Measurements from ENCODE around the gene TFF1.

The TFF1 gene

DNA sequence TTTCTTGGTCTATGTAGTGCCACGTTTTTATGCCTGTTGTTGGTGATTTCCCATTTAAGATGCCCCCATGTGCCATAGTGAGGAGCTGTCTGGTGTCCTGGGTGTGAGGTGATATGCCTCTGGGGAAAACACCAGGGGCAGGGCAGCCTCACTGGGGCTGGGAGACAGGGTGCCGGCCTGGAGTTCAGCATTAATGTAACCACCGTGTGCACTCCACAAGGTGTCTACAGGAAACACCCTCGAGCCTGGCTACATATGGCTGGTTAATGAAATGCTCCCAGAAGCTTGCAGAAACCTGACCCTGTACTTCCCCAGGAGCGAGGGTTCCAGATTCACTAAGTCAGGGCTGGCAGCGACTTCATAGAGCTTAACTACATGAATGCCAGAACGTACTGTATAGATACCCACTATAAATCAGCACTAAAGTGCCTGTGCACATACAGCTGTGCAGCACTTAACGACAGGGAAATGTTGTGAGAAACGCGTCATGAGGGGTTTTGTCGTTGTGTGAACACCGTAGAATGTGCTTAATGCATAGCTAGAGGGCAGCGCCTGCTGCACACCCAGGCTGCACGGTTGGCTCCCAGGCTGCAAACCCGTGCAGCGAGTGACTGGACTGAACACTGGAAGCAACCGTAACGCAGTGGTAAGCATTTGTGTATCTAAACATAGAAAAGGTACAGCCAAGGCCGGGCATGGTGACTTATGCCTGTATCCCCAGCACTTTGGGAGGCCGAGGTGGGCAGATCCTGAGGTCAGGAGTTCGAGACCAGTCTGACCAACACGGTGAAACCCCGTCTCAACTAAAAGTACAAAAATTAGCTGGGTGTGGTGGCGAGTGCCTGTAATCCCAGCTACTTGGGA is 25.9 kb downstream of the TFF1 start:
- peak in 1 of 2 experiments; percentile 10 for DNase-seq

DNA sequence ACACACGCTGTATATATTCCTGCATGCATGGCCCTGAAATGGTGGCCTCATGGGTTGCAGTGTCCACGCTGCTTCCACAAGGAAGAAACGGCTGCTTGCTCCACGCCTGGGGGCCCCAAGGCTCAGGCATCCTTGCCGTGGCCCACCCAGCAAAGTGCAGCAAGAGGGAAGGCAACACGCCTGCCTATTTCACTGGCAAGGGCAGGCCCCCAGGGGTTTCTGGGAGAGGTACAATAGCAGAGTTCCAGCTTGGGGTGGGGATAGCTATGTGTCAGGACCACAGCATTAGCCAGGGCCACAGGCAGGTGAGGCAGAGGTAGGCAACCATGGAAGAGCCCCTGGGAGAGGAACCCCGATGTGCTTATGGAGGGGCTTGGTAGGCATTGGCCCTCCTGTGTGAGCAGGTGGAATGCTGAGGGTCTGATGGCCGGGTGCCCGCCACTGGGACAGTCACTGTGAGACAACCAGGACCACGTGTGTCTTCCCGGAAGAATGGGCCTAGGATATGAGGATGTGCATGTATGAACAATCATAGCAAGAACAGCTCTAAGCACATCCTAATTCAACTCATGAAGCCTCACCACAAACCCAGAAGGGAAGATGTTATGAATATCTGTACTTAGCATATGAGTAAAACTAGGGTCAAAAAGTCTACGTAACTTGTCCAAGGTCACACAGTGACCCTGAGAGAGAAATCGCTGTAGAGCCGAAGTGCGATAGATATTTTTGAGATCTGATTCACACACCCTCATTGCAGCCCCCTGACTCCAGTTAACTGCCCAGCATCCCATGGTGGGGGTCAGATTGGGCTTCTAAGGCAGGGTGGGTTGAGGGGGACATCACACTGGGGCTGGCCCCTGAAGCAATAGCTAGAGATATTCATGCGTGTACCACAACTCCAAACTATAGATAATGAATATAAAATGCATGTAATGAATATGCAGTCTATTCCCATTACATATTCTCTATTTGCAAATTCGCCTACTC is 27.3 kb downstream of the TFF1 start:
- no peak for DNase-seq

DNA sequence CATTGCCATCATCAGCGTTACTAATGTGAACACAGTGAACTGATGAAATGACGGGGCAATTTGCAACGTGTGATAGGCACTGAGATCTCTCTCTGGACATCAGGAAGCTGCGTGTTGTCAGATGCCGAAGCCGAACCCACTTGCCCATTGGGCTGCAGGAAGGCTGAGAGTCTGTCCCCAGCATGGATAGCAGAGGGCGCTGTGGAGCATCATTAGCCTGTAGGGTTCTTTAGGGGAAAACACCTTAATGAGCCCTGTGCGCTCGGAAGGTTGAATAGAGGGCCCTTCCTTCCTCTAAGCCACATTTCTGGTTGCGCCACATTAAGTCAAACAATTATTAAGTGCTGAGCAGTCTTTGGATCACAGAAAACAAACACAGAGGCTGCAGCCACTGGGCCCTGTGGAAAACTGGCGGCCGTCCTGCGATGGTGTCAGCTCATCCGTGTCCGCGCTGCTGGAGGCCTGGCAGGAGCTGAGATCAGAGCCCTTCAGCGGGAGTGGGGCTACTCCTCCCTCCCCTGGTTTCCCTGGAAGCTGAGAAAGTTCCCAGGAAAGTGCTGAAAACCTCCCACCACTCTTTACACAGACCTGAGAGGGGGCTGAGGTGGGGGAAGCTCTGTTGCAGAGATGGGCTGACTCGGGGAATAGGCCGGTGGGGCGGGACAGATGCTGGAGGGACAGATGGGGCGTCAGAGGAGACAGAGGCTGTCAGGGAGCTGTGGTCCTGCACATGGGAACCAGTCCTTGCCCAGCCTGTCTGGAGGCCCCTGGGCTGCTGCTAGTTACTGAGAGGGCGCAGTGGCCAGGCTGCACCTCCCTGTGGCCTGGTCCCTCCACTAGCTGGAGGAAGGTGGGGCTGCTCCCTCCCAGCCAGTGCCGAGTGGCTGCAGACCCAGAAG is 28.3 kb downstream of the TFF1 start:
- DNase-seq, result peak; percentile 85 to 91

DNA sequence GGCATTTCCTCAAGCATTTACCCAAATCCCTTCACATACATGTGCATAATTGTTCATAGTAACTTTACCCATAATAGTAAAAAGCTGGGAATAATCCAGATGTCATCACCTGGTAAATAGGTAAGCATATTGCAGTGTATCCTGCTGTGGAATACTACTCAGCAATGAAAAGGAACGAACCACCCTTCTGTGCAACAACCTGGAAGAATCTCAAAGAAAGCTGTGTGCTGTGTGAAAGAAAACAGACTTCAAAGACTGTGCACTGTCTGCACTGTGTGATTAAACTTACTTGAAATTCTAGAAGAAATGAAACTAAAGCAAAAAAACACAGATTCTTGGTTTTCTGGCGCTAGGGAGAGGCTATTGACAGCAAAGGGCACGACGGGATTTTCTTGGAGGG is 29.1 kb downstream of the TFF1 start:
- no peak for DNase-seq

DNA sequence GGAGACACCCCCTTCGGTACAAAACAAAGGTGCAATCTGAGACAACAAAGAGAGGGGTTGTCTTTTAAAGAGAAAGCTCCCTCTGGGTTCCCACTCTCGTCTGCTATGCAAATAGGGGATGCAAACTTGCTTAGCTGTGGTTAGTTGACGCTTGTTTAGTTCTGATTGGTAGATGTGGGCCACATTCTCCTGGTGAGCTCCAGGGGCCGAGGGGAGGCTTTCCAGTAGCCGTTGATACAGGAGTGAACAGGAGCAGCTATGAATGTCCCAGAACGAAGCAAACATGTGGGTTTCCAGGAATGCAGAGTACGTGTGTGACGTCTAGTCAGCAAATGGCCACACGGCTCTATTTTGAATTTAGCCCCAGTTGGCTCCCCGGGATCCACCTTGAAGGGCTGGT is 30.3 kb downstream of the TFF1 start:
- no peak for DNase-seq

DNA sequence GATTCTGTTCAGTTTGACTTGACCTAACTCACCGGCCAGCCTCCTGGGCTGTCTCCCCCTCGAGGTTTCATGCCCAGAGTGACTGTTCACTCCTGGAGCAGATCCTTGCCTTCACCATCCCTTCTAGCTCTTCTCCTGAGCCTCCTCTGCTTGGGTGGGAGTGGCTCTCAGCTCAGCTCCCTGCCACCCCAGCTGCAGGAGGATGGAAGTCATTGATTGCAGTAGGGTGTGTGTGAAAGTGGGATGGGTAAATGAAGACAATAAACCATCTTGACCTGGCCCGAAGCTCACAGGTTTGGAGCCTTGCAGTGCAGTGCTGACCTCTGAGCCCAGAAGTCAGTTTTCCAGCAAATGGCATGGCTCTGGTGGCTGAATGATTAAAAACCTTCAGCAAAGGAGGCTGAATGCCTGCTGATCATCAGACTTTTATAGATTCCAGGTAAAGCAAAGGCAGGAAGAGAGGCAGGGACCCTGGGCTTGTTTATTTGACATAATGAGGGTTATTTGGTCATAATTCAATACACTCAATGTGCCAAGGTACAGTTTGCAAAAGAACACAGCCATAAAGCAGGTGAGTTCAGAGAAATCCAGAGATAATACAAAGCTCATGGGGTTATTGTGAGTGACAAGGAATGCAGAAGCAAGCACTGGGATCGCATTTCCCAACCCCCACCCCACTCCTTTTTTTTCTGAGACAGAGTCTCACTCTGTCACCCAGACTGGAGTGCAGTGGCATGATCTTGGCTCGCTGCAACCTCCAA is 33.6 kb downstream of the TFF1 start:
- DNase-seq, result peak in 1 of 2 experiments; percentile 44

DNA sequence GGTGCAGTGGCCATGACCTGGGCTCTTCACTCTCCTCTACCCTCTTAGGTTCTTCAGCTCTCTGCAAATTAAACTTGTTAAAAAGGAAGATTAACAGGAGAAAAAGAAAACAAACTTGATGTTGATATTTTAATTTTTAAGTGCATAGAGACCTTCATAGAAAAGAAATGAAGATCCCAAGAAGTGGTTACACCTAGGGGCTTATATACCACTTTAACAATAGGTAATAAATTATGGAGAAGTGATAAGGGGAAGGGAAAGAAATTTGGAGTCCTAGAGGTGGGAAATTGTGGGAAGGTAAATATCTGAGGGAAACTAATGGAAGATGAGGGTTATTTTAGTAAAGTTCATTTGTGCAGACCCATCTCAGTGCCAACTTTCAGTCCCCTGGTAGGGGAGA is 34.7 kb downstream of the TFF1 start:
- no peak for DNase-seq

DNA sequence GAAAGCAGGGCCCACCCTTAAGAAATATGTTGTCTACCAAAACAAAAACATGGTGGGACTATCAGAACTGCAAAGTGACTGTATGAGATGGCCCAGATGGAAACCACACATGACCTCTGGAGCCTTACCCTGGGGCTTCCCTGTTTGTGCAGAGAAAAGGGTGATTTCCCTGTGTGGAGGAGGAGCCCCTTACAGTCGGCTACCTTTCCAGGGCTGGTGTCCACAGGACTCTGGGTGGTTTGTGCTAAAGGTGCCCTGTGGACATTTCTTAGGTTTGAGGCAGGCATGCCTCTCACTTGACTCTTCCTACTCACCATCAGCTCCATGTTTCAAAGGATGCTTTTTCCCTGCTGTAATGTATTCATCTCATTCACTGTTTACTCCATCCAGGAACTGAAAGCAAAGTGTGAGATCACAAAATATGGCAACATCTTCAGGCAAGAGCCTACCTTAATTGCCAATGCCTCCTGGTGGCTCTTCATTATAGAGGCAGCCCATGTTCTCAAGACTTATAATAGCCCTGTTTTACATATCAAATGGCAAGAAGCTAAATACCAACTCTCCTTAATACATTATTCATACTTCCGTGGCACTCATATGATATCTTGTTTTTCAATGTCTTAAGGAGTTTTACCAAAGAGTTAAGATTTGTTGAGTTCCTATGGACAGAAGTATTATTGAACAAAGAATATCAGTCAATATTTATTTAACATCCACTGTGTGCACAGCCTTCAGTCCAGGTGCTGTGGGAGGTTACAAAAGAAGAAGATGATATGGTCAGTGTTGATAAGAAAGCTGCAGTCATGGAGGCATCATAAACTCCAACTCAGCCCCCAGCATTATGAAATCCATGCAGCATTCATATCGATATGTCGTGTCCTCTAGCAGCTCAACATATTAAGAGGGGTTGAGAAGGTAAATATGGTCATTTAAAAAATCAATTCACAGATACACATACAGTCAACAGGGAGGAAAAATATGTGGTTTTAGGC is 35.7 kb downstream of the TFF1 start:
- no peak for DNase-seq

DNA sequence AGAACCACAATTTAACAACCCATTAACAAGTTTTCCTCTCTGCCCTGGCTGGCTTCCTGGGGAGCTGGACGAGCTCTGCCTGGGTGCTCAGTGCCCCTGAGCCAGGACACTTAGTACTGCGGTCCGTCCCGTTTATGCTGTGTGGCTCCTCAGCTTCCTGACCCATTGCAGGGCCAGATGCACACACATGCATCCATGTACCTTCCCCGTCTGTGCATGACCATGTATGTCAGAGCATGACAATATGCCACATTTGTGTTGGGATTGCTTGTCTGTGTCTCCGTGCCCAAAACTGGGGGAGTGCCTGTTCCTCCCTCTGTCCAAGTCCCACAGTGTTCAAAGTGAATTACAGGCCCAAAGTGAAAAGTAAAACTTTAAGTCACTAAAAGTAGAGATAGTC is 41.4 kb downstream of the TFF1 start:
- DNase-seq, result no peak

DNA sequence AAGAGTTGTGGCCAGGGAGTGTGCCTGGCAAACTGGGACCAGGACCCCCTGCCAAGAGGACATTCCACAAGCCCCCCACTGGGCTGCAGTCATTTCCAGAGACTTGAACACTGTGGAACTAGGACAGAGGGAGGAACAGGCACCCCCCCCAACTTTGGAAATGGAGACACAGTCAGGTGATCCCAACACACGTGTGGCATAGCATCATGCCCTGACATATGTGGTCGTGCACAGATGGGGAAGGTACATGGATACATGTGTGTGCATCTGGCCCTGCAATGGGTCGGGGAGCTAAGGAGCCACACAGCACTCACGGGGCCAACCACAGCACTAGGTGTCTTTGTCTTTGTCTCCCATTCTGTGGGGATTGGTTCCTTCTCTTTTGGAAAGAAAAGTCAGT is 44.5 kb downstream of the TFF1 start:
- DNase-seq, result no peak

DNA sequence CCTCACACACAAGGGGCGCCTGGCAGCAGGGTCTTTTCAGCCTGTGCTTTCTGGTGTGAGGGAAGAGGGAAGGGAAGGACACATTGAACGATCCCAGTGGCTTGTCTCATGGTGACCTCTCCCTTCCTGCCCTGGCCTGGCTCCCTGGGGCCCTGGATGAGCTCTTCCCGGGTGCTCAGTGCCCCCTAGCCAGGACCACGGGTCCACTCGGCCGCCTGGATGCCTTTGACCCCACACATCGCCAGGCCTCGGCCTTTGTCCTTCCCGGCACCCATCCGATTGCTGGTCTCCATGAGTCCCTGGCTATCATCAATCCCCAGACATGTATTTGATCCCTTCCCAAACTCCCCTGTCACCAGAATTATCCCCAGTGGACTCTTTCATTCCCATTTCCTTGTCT is 45.1 kb downstream of the TFF1 start:
- DNase-seq, result no peak

DNA sequence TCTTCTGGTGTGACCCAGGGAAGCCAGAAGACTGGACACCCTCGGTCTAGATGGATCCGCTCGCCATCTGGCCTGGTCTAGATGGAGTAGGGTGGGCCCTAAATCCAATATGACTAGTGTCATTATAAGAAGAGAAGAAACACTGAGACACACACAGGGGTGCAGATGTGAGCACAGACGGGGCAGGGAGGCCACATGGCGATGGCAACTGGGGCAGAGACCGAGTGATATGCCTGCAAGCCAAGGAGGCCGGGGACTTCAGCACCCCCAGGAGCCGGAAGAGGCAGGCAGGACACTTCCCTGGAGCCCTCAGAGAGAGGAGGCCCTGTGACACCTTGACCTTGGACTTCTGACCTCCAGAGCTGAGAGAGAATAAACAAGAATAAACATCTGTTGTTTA is 45.5 kb downstream of the TFF1 start:
- DNase-seq, result no peak

DNA sequence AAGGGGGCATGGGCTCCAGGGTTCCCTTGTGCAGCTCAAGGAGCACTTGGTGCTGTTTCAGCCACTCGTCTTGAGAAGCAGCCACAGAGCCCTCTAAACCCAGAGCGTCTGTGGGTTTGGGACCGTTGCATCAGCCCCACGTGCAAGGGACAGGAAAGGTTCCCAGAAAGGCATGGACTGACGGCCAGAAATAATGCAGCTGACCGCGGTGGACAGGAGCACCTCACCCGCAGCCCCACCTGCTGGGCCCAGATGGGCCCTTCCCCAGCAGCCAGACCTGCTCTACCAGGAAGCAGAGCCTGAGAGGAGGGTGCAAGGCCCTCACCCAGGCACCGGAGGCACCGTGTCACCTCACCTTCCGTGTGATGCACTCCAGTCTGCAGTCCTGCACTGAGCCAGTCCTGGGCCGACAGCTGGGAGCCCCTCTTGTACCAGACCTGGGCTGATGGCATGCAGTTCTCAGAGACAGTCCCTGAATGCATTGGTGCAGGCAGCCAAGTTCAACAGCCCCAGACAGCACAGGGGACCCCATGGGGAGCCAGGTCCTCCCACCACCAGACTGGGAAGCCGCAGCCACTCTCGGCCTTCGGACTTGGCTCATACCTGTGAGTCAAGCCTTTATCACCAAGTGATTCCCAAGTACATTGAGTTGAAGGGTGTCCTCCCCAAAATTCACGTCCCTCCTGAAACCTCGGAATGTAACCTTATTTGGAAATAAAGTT is 46.3 kb downstream of the TFF1 start:
- no peak for DNase-seq

DNA sequence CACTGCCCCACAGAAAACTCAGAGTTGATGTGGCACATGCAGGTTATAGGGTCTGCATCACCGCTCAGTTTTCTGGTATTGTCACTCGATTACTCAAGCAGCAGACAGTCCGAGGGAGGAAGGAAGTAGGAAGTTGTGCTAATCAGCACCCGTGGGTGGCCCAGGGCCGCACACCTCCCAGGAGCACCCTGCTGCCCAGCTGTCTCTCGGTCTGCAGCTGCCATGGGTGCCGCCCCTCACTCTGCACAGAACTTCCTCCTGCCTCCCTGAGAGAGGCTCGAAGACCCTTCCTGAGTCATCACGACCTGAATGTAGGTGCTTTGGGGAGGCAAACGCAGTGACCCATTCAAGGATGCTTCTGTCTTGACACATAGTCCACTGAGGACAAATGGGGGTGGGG is 47.0 kb downstream of the TFF1 start:
- no peak for DNase-seq

DNA sequence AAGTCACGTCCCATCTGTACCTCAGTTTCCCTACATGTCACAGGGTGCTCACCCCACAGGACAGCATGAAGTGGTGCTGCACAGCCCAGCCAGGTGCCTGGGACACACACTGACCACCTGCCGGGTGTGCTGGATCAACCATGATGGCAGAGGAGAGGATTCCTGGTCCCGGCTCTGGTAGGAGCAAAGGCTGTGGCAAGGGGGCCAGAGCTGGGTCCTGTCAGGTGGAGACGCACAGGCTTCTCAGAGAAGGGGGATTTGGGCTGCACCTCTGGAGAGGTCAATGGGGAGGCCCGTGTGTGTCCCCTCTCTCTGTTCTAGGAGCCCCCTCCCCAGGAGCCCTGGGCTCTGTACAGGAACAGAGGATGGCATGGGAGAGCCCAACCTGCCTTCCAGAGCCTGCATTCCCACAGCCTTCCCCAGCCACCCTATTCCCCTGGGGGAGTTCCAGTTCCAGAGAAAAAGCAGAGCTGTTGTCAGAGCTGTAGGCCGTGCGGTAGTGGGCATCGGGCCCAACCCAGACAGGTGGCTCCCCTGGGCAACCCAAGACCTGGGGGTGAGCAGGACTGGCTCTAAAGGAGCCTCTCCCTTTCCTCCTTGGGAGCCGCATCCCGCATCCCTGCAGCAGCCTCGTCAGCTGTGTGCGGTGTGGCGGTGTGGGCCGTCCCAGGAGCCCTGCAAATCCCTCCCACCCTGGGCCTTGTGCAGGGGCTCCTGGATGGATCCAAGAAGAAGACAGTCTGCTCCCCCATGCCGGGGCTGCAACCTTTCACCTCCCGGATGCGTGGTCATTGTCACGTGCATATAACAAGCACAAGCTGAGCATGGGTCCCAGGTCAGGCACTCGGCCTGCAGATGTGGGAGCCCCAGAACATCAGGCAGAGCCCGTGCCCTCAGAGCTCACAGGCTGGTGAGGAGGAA is 48.2 kb downstream of the TFF1 start:
- DNase-seq, result peak; percentile 17 to 53

DNA sequence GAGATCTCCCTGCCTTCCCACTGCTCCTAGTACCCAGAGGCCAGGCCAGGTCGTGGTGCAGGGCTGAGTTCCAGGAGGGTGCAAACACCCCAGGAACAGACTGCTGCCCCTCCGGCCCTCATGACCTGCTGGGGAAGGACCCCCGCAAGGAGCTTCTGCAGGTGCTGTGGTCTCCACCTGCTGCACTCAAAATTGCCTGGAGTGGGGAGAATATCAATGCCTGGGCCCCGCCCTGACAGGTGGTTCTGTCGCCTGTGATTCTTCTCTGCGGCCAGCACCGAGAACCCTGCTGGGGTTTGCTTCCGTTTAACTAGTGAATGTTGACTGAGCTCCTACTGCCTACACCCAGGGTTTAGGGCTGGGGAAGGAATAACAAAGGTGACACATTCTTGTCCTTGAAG is 49.0 kb downstream of the TFF1 start:
- DNase-seq, result peak; percentile 79 to 92

DNA sequence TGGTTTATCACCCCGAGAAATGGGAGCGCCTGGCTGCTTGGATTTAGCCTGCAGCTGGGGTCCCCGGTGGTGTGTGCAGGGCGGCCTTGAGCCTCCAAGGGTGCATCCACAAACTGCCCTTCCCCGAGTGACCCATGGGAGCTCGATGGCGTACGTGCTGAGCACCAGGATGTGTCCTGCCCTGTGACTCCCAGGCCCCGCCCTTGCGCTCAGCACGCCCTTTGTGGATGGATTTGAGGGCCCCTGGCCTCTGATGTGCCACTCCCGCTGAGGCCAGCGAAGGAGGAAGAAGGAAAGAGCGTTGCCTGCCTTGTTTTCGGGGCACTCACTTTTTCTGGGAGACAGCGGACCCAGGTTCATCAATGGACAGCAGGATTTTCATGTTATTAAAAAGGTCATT is 49.4 kb downstream of the TFF1 start:
- DNase-seq, result peak; percentile 17 to 18

DNA sequence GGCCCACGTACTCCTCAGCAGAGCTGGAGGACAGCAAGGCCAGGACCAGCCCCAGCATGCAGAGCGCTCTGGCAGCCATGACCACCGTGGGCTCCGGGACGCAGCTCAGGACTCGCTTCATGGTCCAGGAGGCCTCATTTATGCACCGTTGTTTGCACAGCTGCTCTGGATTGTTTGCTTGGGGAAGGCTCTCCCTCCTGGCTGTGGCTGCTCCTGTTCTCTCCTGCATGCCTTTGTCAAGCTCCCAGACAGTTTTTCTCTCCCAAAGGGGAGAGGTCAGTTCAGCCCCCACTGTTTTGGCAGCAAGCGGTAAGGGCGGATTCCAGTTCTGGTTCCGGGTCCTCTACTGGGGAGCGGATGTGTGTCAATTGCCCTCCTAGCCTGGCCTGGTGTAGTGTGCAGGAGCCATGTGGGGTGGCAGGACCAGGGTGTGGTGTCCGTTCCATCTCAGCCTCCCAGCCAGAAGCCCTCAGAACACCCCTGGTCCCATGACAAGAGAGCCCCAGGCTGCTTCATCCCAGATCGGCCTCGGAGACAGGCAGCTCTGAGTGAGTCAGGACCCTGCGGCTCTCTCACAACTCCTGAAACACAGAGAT is 50.9 kb downstream of the TFF1 start, which contains the start of gene TFF3:
Gene TFF3 (minus strand): TSS at position 114 of the 596 bp plus-strand sequence. CDS start 35 bp downstream, at position 79.
- peak; percentile 91 to 97 for DNase-seq

Measured in NCI-H2081 (cell line).